Muscle layer of colon (tissue), 2 donors: Measurements from ENCODE around the gene GRIN2C.

ENCODE experiments used
- H3K27ac ChIP-seq: one replicate; pipeline ENCODE4 v1.7.0; 2013; ENCODE audit warnings: low read depth, mild to moderate bottlenecking, low read length, moderate library complexity
- H3K27me3 ChIP-seq, 2 donors: one replicate each; pipeline ENCODE4 v1.7.0; 2013; ENCODE audit warnings: low read length in 2 of 2, mild to moderate bottlenecking in 2 of 2; ENCODE audit not compliant: insufficient read depth in 2 of 2, control insufficient read depth in 1 of 2
- H3K36me3 ChIP-seq: one replicate; pipeline ENCODE4 v1.7.0; 2013; ENCODE audit warnings: mild to moderate bottlenecking, low read length; ENCODE audit not compliant: insufficient read depth
- H3K4me1 ChIP-seq: one replicate; pipeline ENCODE4 v1.7.0; 2013; ENCODE audit warnings: mild to moderate bottlenecking, low read length; ENCODE audit not compliant: insufficient read depth
- H3K4me3 ChIP-seq, 2 donors: one replicate each; pipeline ENCODE4 v1.7.0; 2013; ENCODE audit warnings: low read length in 2 of 2, low read depth in 1 of 2, mild to moderate bottlenecking in 1 of 2, moderate library complexity in 1 of 2
- H3K9ac ChIP-seq: one replicate; pipeline ENCODE4 v1.7.0; 2013; ENCODE audit warnings: low read length
- H3K9me3 ChIP-seq: one replicate; pipeline ENCODE4 v1.7.0; 2013; ENCODE audit warnings: mild to moderate bottlenecking, low read length
- donor health status: abdominal sarcoma.
- donor health status: Adenocarcinoma of cecum.

GRIN2C gene

DNA sequence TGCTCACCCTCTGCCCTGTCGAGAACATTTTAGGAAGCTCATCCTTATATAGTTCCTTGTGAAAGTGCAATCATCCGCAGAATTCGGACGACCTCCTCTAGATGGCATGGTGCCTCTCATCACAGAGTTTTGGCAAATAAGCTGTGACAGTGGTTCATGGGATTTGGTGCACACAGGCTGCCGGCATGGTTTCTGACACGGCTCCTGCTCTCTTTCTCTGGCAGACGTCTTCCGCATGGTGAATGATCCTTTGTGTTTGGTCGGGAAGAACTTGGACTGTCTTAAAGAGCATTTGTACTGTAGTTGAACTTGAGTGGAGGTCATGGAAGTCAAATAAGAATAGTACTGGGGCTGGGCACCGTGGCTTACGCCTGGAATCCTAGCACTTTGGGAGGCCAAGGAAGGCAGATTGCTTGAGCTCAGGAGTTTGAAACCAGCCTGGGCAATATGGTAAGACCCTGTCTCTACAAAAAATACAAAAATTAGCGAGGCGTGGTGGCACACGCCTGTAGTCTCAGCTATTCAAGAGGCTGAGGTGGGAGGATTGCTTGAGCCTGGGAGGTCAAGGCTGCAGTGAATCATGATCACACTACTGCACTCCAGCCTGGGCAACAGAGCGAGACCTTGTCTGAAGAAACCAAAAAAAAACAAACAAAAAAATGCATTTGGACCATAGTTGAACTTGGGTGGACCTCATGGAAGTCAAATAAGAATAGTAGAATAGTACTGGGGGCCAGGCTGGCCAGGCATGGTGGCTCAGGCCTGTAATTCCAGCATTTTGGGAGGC, 48.8 kb downstream of the GRIN2C start:
- Histone ChIP-seq H3K36me3 (peaks cover 5% of the 10 kb centered on the region), H3K4me3 (no peak overlapping the region), H3K9ac (no peak overlapping the region), H3K27me3 (no peaks in the 10 kb centered on the region), H3K9me3 (no peaks in the 10 kb centered on the region), H3K27ac (no peak overlapping the region), H3K4me1 (peaks cover 6% of the 10 kb centered on the region)

DNA sequence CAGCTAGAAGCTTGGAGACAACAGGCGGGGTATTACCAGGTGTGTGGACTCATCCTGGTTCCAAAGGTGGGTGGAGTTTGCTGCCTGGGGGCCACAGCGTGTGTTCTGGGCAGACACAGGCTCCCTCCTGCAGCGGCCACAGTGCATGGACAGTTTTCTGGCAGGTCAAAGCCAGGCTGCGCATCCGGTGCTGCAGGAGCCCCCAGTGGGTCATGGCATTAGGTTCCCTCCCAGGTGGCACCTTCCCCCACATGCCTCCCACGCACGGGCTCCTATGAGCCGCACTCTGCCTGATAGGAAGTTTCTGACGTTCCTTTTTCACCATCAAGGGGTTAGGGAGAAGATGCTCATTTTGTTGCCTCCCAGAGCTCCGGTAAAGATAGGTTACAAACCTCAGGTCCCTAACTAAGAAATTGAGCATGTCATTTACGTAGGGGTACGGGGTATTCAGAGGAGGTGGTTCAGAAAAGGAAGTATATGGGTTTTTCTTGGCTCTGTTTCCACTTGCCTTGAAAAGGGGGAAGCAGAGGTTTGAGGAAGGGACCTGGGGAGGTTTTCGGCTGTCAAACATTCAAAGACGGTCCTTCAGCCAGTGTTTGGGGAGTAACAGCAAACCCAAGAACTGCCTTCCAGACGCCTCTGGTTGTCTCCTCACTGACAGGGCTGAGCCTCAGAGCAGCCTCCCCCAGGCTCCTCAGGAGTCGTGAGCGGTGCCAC, 50.8 kb downstream of the GRIN2C start:
- H3K4me1 ChIP-seq, result peaks cover 14% of the 10 kb centered on the region
- H3K36me3 ChIP-seq, result peaks cover 5% of the 10 kb centered on the region
- no peaks in the 10 kb centered on the region for H3K27me3 ChIP-seq
- no peak overlapping the region for H3K27ac ChIP-seq
- H3K4me3 ChIP-seq, result no peak overlapping the region
- no peak overlapping the region for H3K9ac ChIP-seq
- H3K9me3 ChIP-seq, result no peaks in the 10 kb centered on the region

DNA sequence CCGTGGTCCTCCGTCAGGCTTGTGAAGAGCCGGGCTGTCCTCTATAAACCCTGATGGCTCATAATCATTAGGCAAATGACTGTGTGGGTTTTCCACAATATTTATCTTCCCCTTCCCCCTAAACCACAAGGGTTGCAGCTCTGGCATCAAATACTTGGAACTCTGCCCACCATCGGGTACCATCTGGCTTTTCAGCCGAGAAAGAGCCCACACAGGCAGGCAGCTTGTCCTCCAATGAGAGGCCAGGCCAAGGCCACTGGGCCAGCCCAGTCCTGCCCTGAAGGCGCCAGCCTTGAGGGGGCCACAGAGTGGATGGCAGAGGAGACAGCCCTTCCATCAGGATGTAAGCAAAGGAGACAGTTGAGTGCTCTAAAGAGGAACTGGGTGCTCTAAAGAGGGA, 51.8 kb downstream of the GRIN2C start:
- Histone ChIP-seq H3K27ac (no peak overlapping the region), H3K4me1 (peaks cover 22% of the 10 kb centered on the region), H3K9me3 (no peaks in the 10 kb centered on the region), H3K36me3 (peaks cover 5% of the 10 kb centered on the region), H3K4me3 (no peak overlapping the region), H3K27me3 (no peaks in the 10 kb centered on the region), H3K9ac (no peak overlapping the region)

DNA sequence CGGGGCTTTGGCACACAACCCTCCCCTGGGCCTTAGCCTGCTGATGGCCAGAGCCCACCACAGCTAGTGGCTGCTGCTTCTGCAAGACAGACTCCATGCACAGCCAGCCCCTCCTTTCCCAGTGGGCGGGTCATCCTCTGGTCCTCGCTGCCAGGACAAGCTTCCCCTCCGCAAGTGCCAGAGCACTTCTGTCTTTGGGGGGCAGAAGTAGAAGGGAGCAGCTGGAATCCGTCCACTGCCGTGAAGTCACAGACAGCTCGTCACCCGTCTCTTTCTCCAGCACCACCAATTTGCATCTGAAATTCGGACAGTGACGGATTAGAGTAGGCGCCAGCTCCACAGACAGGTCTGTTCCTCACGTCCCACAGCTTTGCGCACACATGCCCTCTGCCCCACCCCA, 52.2 kb downstream of the GRIN2C start:
- no peak overlapping the region for H3K27ac ChIP-seq
- no peaks in the 10 kb centered on the region for H3K9me3 ChIP-seq
- H3K9ac ChIP-seq, result no peak overlapping the region
- peaks cover 21% of the 10 kb centered on the region for H3K4me1 ChIP-seq
- H3K36me3 ChIP-seq, result peaks cover 5% of the 10 kb centered on the region
- no peak overlapping the region for H3K4me3 ChIP-seq
- no peaks in the 10 kb centered on the region for H3K27me3 ChIP-seq

DNA sequence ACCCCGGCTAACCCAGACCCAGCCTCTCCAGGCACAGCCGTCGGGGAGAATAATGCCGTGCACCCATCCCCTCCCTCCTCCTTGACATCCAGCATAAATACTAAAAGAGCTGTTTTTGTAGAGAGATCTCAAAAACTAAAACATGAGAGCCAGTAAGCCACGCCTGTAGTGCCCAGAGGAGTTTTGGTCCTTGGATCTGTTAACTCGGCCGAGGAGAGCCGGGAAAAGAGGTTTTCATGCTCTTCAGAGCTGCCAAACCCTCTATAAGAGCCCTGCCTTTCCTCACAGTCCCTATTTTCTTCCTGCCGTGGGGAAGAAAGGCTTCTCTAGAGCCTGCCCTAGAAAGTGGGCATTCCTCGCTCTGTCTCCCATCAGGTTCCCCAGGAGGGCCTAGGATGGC, 53.4 kb downstream of the GRIN2C start:
- no peaks in the 10 kb centered on the region for H3K27me3 ChIP-seq
- peaks cover 16% of the 10 kb centered on the region for H3K4me1 ChIP-seq
- peaks cover 5% of the 10 kb centered on the region for H3K36me3 ChIP-seq
- no peak overlapping the region for H3K4me3 ChIP-seq
- no peaks in the 10 kb centered on the region for H3K9me3 ChIP-seq
- H3K9ac ChIP-seq, result no peak overlapping the region
- no peak overlapping the region for H3K27ac ChIP-seq

DNA sequence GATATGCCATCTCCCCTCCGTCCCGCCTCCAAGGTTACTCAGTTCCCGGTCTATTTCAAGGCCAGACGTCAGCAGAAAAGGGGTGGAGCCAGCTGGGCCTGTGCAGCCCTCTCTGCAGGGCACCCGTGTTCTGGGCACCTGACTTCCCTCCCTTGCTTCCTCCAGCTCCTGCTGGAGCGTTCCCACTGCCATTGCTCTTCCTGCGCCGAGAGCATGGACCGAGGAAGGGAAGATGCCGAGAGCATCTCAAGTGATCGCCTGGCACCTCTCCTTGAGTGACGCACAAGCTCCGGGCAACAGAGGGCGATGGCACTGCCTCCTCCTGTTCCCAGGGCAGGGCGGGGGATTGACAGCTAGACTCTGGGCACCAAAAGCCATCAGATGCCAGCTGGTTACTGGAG, 54.1 kb downstream of the GRIN2C start:
- Histone ChIP-seq H3K9ac (no peak overlapping the region), H3K4me1 (peaks cover 16% of the 10 kb centered on the region), H3K9me3 (no peaks in the 10 kb centered on the region), H3K27me3 (no peaks in the 10 kb centered on the region), H3K27ac (no peak overlapping the region), H3K4me3 (no peak overlapping the region), H3K36me3 (peaks cover 5% of the 10 kb centered on the region)

DNA sequence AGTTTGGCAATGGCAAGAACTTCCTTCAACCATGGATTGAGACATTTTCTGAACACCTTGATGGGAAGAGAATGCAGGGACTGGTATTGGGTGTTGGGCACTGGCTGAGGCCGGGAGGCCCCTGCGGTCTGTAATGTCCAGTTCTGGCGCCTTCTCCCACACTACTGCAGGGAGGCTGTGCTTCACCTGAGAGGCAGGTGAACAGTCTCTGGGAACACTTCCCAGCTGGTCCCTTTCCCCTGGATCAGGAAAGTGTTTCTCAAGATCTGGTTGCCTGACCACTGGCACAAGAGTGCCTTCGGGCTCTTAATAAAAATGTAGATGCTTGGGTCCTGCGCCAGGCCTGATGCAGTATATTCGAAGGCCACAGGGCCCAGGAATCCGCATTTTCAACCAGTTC, 55.0 kb downstream of the GRIN2C start:
- no peak overlapping the region for H3K27ac ChIP-seq
- peaks cover 16% of the 10 kb centered on the region for H3K4me1 ChIP-seq
- H3K4me3 ChIP-seq, result no peak overlapping the region
- peaks cover 9% of the 10 kb centered on the region for H3K36me3 ChIP-seq
- H3K27me3 ChIP-seq, result no peaks in the 10 kb centered on the region
- H3K9ac ChIP-seq, result no peak overlapping the region
- H3K9me3 ChIP-seq, result no peaks in the 10 kb centered on the region

DNA sequence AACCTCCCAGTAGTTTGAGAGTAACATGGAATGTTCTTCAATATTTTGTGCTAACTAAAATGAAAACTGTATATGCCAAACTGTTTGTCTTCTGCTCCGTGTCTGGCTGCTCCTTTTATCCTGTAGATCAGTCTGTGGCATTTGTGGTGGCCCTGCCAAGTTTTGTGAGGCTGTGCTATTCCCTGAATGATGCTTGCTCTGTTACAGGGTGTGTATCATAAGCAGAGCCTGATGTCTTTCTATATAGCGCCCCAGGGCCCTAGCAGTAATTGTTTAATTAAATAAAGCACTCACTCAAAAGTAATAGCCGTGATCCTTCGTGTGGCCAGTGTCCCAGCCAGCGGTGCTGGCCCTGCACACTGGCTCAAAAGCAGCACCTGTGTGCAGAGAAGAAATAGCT, 55.7 kb downstream of the GRIN2C start:
- peak overlapping the region; percentile 32 for H3K27ac ChIP-seq
- H3K4me3 ChIP-seq, result no peak overlapping the region
- H3K9me3 ChIP-seq, result no peaks in the 10 kb centered on the region
- H3K36me3 ChIP-seq, result peaks cover 10% of the 10 kb centered on the region
- H3K9ac ChIP-seq, result no peak overlapping the region
- H3K4me1 ChIP-seq, result peaks cover 16% of the 10 kb centered on the region
- no peaks in the 10 kb centered on the region for H3K27me3 ChIP-seq

DNA sequence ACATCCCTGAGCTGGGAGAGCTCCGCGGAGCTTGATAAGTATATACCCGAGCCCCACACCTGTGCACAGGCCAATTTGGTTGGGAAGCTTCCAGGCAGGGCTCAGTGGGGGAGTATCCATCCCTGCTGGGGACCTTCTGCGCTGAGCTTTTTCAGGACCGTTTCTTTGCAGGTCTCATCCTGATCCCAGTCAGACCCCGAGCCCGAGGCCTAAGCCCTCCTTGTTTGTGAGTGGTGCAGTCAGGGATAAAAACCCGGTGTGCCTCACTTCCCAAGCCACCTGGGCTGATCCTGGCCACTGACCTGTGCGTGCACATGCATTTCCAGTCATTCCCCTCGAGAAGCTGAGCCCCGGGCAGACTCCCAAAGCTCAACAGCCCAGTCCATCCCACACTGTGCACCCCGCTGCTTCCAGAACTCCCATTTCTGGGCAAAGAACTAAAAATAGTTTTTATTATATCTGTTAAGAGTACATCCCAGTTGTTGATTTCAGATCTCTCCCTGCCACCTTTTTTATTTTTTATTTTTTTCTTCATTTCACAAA, 56.2 kb downstream of the GRIN2C start:
- Histone ChIP-seq H3K9ac (no peak overlapping the region), H3K36me3 (peaks cover 13% of the 10 kb centered on the region), H3K27me3 (no peaks in the 10 kb centered on the region), H3K4me1 (peaks cover 16% of the 10 kb centered on the region), H3K9me3 (no peaks in the 10 kb centered on the region), H3K27ac (no peak overlapping the region), H3K4me3 (no peak overlapping the region)

DNA sequence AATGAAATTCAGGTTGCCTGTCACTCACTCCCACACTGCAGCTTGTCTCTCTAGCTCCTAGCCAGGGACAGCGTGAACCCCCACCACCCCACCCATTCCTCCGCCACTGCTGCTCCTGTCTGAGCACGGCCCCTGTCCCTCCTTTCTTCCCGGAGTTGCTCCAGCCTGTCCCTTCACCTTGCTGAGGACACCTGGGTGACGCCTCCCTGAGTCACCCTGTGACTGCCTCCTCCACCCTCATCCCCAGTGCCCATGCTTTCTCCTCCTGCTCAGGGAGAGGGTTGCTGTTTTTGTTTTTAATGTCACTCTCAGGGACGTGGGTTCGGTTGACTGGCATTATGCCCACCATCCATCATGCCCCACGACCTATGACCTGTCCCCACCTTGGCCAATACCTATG, 57.8 kb downstream of the GRIN2C start:
- Histone ChIP-seq H3K27ac (no peak overlapping the region), H3K36me3 (peaks cover 17% of the 10 kb centered on the region), H3K9me3 (no peaks in the 10 kb centered on the region), H3K27me3 (no peaks in the 10 kb centered on the region), H3K4me3 (no peak overlapping the region), H3K4me1 (peaks cover 16% of the 10 kb centered on the region), H3K9ac (no peak overlapping the region)

DNA sequence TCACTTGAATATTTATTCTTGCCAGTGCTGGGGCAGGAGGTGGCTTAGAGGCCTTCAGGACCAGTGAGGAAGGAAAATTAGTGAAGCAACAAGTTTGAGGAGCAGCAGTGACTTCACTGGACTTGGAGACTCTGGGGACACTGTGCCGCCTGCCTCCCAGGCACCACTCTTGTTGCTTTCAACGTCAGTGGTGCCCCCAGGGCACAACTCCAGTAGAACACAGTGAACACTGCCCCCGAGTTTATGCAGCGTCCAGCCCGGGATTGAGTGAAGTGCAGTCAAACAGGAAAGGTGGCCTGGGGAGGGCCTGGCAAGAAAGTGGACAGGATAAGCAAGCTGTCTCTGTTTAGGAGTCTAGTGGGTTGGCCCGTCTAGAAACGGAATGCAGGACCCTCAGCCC, 59.2 kb downstream of the GRIN2C start:
- Histone ChIP-seq H3K4me3 (no peak overlapping the region), H3K36me3 (peaks cover 17% of the 10 kb centered on the region), H3K9me3 (no peaks in the 10 kb centered on the region), H3K9ac (no peak overlapping the region), H3K27ac (no peak overlapping the region), H3K27me3 (no peaks in the 10 kb centered on the region), H3K4me1 (peaks cover 16% of the 10 kb centered on the region)
